ENCODE data around the gene TBX19.

DNA sequence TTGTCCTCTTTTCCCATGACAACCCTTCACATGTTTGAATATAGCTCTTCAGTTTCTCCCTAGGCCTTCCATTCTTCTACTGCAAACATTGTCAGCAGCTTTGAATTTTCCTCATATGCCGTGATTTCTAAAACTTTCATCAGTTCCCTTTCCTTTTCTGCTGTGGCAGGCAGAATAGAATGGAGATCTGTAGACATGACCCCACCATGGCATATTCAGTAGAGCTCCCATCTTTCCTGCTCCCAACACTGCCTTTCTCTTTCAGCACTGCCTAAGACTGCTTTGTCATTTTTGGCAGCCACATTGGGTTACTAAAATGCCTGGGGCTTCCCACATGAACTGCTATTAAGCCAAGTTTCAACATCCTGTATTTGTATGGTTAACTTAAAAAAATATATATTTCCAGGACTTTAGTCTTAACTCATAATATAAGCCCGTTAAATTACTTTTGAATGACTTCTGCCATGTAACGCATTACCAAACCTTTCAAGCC lies 60.9 kb downstream of the TBX19 start:
- TF ChIP-seq GATA2 (IDR thresholded peaks at IDR 0.05; ENCODE audit: low read depth, low read length), result no peak
- no peak for TF ChIP-seq GATA3 (IDR thresholded peaks at IDR 0.05; ENCODE audit: low read depth, low read length)

Measured in SH-SY5Y (cell line).